HCT116 (cell line): ENCODE results near the gene BAIAP2L1. TPM values are rescaled to one million over a fixed set of nuclear protein-coding genes. Genes with fewer than 3 reads are reported as not detected.

Experiments used
- ATAC-seq: fragments of 200-7000 bp; cut with Tn5 transposase; 2 replicates; pipeline ENCODE4 v1.9.1; 2020; ENCODE audit warnings: mild to moderate bottlenecking, moderate library complexity
- BruUV-seq: library from RNA; stranded (reverse); fragments of 400-500 nt; replicated peaks from 2 replicates; lab custom pipeline; 2021; lab: Mats Ljungman, UMichigan
- CTCF ChIA-PET: fragments of 300-600 bp; sonication (Branson Sonifier 250); formaldehyde crosslinking; loops from one replicate; lab custom pipeline; 2021; ENCODE audit warnings: antibody characterized with exemption; lab: Charles Lee
- POLR2A ChIA-PET: fragments of 300-600, 350-600 bp; sonication (Branson Sonifier 250); formaldehyde crosslinking; loops from one replicate; lab custom pipeline; 2021; ENCODE audit warnings: antibody characterized with exemption; lab: Charles Lee
- RAD21 ChIA-PET, 2 experiments: fragments of 300-600 bp; sonication (Branson Sonifier 250); formaldehyde crosslinking; loops; one replicate each; lab custom pipeline; 2023; ENCODE audit warnings: low total read pairs in 2 of 2; ENCODE audit not compliant: uncharacterized antibody in 2 of 2, unreplicated experiment in 2 of 2, low non-redundant PET in 1 of 2; lab: Charles Lee
- DNase-seq: peaks from one replicate; pipeline ENCODE4 v3.0.0-alpha.2; 2010; ENCODE audit warnings: low read depth, low spot score
- H2AFZ ChIP-seq: fragments of 200-600 bp; shearing (Covaris generic), sonication (generic); 2 replicates; pipeline ENCODE4 v1.6.1; 2017; ENCODE audit warnings: low read depth, mixed run types, mixed read lengths, antibody characterized with exemption, low read length; ENCODE audit not compliant: poor library complexity, severe bottlenecking
- H3K27ac ChIP-seq: 2 replicates; pipeline ENCODE4 v1.5.1; 2012; ENCODE audit warnings: low read depth, low read length
- H3K27me3 ChIP-seq: fragments of 200-600 bp; sonication (generic); 2 replicates; pipeline ENCODE4 v1.6.1; 2016; ENCODE audit warnings: mixed run types, low read length, mixed read lengths; ENCODE audit not compliant: insufficient read depth
- H3K36me3 ChIP-seq, 2 experiments: fragments of 200-500 bp in 1 of 2; fragments of 200-600 bp in 1 of 2; sonication (Bioruptor generic) in 1 of 2; sonication (generic) in 1 of 2; 2 replicates each; pipeline versions ENCODE4 v1.5.1 to v1.6.1; 2014 to 2016; ENCODE audit warnings: low read length in 2 of 2, inconsistent platforms in 1 of 2, mixed read lengths in 1 of 2, mixed run types in 1 of 2; ENCODE audit not compliant: insufficient read depth in 2 of 2, control insufficient read depth in 1 of 2
- H3K4me1 ChIP-seq, 2 experiments: fragments of 200-600 bp in 1 of 2; sonication (generic) in 1 of 2; 2 replicates each; pipeline versions ENCODE4 v1.5.1 to v1.6.1; 2012 to 2017; ENCODE audit warnings: low read length in 2 of 2, inconsistent platforms in 1 of 2, mild to moderate bottlenecking in 1 of 2, mixed read lengths in 1 of 2, mixed run types in 1 of 2, moderate library complexity in 1 of 2; ENCODE audit not compliant: insufficient read depth in 2 of 2, control insufficient read depth in 1 of 2
- H3K4me2 ChIP-seq: fragments of 200-600 bp; sonication (generic); 2 replicates; pipeline ENCODE4 v1.6.1; 2017; ENCODE audit warnings: mixed run types, low read length, mixed read lengths
- H3K4me3 ChIP-seq, 2 experiments: fragments of 200-600 bp in 1 of 2; sonication (generic) in 1 of 2; replicated peaks in 1 of 2; 2 replicates each; pipeline ENCODE4 v1.5.1; 2011 to 2016; ENCODE audit warnings: low read length in 2 of 2, control low read depth in 1 of 2, low read depth in 1 of 2, mild to moderate bottlenecking in 1 of 2, mixed read lengths in 1 of 2, mixed run types in 1 of 2
- H3K79me2 ChIP-seq: fragments of 200-600 bp; sonication (generic); 2 replicates; pipeline ENCODE4 v1.6.1; 2017; ENCODE audit warnings: mild to moderate bottlenecking, mixed run types, low read length, moderate library complexity, mixed read lengths; ENCODE audit not compliant: insufficient read depth
- H3K9ac ChIP-seq: fragments of 200-600 bp; sonication (generic); 2 replicates; pipeline ENCODE4 v1.6.1; 2016; ENCODE audit warnings: low read length, mixed read lengths
- H3K9me2 ChIP-seq: fragments of 200-600 bp; sonication (generic), shearing (Covaris generic); 2 replicates; pipeline ENCODE4 v1.6.1; 2017; ENCODE audit warnings: mixed run types, mild to moderate bottlenecking, moderate library complexity; ENCODE audit not compliant: insufficient read depth
- H3K9me3 ChIP-seq, 2 experiments: fragments of 200-500 bp in 1 of 2; fragments of 200-600 bp in 1 of 2; sonication (Bioruptor generic) in 1 of 2; sonication (generic) in 1 of 2; 2 replicates each; pipeline ENCODE4 v1.6.1; 2014 to 2017; ENCODE audit warnings: low read length in 2 of 2, mixed read lengths in 2 of 2, inconsistent platforms in 1 of 2, low read depth in 1 of 2, mild to moderate bottlenecking in 1 of 2, mixed run types in 1 of 2, moderate library complexity in 1 of 2; ENCODE audit not compliant: control insufficient read depth in 1 of 2, insufficient read depth in 1 of 2
- H4K20me1 ChIP-seq: fragments of 200-600 bp; sonication (generic), shearing (Covaris generic); 2 replicates; pipeline ENCODE4 v1.6.1; 2017; ENCODE audit warnings: mixed run types, mild to moderate bottlenecking, moderate library complexity; ENCODE audit not compliant: insufficient read depth
- CBX3 ChIP-seq: IDR thresholded peaks from 2 replicates; pipeline ENCODE4 v1.6.1; 2012; ENCODE audit warnings: low read depth
- CEBPB ChIP-seq: IDR thresholded peaks from 2 replicates; pipeline ENCODE4 v1.6.1; 2012; ENCODE audit warnings: low read depth
- ELF1 ChIP-seq: IDR thresholded peaks from 2 replicates; pipeline ENCODE4 v1.6.1; 2012; ENCODE audit warnings: low read depth, borderline replicate concordance
- EZH2 ChIP-seq: fragments of 200-600 bp; sonication (generic); IDR thresholded peaks from 2 replicates; pipeline ENCODE4 v1.6.1; 2017; ENCODE audit warnings: antibody characterized with exemption, mixed run types
- JUND ChIP-seq: IDR thresholded peaks from 2 replicates; pipeline ENCODE4 v1.6.1; 2012
- POLR2A ChIP-seq: IDR thresholded peaks from 2 replicates; pipeline ENCODE4 v1.7.0; 2011; ENCODE audit warnings: borderline replicate concordance; ENCODE audit not compliant: insufficient read depth, insufficient read length; ENCODE audit errors: extremely low read depth
- POLR2AphosphoS5 ChIP-seq: IDR thresholded peaks from 2 replicates; pipeline ENCODE4 v1.6.1; 2011; ENCODE audit warnings: mild to moderate bottlenecking, low read depth, low read length, moderate library complexity
- RAD21 ChIP-seq: IDR thresholded peaks from 2 replicates; pipeline ENCODE4 v1.6.1; 2012; ENCODE audit warnings: low read depth, mild to moderate bottlenecking
- SP1 ChIP-seq: IDR thresholded peaks from 2 replicates; pipeline ENCODE4 v1.6.1; 2012; ENCODE audit warnings: low read depth
- SRF ChIP-seq: IDR thresholded peaks from 2 replicates; pipeline ENCODE4 v1.6.1; 2012; ENCODE audit warnings: low read depth
- YY1 ChIP-seq: IDR thresholded peaks from 2 replicates; pipeline ENCODE4 v1.6.1; 2011; ENCODE audit warnings: low read length, low read depth, moderate library complexity, mild to moderate bottlenecking; ENCODE audit not compliant: insufficient replicate concordance; ENCODE audit errors: extremely low read depth
- ZFX ChIP-seq: fragments of 450-650 bp; IDR thresholded peaks from 2 replicates; pipeline ENCODE4 v1.6.1; 2017
- ZNF274 ChIP-seq: fragments of 200-500 bp; sonication (Bioruptor generic); IDR thresholded peaks from 2 replicates; pipeline ENCODE4 v1.6.1; 2014; ENCODE audit warnings: mild to moderate bottlenecking, low read depth, low read length, inconsistent platforms
- intact Hi-C: fragments of 100-400 bp; cut with micrococcal nuclease; formaldehyde crosslinking; loops from 2 replicates; pipeline ENCODE4 v1.10.0; 2022
- total RNA-seq: library from RNA; stranded (reverse); gene quantifications from one replicate; pipeline ENCODE4 v1.2.1, GENCODE V29; 2021; ENCODE audit not compliant: unreplicated experiment
- TF ChIP-seq, protein P1 (sequence below): IDR thresholded peaks from 2 replicates; pipeline ENCODE4 v1.6.1; 2012; ENCODE audit warnings: low read depth
- TF ChIP-seq, protein P2 (sequence below): IDR thresholded peaks from 2 replicates; pipeline ENCODE4 v1.6.1; 2012

Gene BAIAP2L1
- total RNA-seq, 1 experiment from 2014 or later, result 61.2 TPM

DNA sequence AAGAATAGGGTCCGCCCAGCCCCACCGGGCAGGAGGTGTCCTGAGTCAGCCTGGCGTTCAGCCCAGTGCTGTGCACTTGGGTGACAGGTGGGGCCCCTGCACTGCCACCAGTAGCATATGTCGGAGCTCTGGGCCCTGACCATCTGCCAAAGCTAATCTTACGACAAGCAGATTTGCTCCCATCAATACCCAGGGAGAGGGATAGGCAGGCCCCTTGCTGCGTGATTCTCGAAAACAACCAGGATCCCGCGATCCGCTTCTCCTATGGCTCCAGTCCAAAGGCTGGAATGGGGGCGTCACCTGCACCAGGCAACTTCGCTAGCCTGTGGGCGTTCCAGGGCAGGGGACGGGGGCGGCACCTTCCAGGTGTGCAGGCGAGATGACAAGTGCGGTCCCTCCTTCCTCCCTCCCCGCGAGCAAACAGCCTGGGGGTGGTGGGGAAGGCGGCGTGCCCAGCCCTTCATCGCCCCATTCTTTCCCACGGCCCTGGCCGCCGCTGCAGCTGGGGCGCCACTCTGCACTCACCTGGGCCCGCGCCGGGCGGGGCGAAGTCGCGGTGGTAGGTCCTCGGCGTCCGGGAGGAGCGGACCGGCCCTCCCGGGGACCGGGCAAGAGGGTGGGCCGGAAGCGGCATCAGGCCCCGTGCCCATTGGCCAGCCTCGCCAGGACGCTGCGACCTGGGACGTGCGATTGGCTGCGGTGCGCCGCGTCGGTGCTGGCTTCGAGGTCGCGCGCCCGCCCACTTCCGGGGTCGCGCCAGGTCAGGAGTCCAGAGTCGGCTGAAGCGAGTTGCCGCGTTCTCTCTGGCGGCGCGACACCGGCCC, 149.1 kb downstream of the BAIAP2L1 start, which contains the start of gene TECPR1:
TECPR1 (minus strand) TSS at position 632 of the 824 bp plus-strand sequence. CDS start 6,086 bp downstream, outside the sequence.
- BruUV-seq, result no TSS peak
- intact Hi-C loops, result no loop called here

DNA sequence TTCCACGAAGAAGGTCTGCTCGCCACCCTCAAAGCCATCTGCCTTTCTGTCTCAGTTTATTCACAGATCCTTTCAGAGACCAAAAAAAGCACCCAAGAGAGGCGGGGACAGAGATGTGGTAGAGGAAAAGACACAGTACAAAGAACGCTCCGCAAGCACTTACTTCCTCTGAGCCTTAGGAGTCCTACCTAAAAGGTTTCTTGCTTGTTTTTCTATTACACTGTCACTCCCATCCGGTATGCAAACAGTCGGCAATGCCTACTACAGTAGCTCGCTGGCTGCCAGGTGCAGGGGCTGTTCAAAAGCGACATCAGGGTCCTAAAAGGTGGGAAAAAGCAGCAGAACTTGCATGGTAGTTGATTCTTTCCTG, 149.7 kb downstream of the BAIAP2L1 start:
- RAD21 ChIA-PET, result interaction anchor here in 1 of 2 experiments (0.7 kb wide), 1 partner anchor 17 kb away, joined by 3 read pairs; no protein-coding TSS in a partner anchor
- peak overlapping the region; percentile 99 for H3K4me2 ChIP-seq
- H3K9ac ChIP-seq, result peak overlapping the region; percentile 83
- no peaks in the 10 kb centered on the region for H3K9me3 ChIP-seq
- H3K4me1 ChIP-seq, result peaks cover 14 to 22% of the 10 kb centered on the region in 2 experiments
- H3K27ac ChIP-seq, result peak overlapping the region; percentile 70
- DNase-seq (no peak), ATAC-seq (no peak)
- H2AFZ ChIP-seq, result no peak overlapping the region
- POLR2A ChIA-PET, result no interaction called here
- no peaks in the 10 kb centered on the region for H3K27me3 ChIP-seq
- BruUV-seq, result no TSS peak
- peak overlapping the region; percentile 89 to 96 for H3K4me3 ChIP-seq
- CTCF ChIA-PET, result interaction anchor here (1.3 kb wide), 1 partner anchor 150 kb away, joined by 4 read pairs; the partner anchor contains the start of gene BAIAP2L1
- H3K79me2 ChIP-seq, result peaks cover 29% of the 10 kb centered on the region
- H3K9me2 ChIP-seq, result no peaks in the 10 kb centered on the region
- no peaks in the 10 kb centered on the region for H3K36me3 ChIP-seq
- intact Hi-C loops, result no loop called here
- H4K20me1 ChIP-seq, result no peaks in the 10 kb centered on the region
- TF ChIP-seq JUND (no peak), RAD21 (no peak), ZFX (no peak), EZH2 (no peak), SRF (no peak), SP1 (no peak), YY1 (no peak), CBX3 (no peak), CEBPB (no peak), POLR2A (no peak), ZNF274 (no peak), ELF1 (no peak)
- TF ChIP-seq, protein P1, sequence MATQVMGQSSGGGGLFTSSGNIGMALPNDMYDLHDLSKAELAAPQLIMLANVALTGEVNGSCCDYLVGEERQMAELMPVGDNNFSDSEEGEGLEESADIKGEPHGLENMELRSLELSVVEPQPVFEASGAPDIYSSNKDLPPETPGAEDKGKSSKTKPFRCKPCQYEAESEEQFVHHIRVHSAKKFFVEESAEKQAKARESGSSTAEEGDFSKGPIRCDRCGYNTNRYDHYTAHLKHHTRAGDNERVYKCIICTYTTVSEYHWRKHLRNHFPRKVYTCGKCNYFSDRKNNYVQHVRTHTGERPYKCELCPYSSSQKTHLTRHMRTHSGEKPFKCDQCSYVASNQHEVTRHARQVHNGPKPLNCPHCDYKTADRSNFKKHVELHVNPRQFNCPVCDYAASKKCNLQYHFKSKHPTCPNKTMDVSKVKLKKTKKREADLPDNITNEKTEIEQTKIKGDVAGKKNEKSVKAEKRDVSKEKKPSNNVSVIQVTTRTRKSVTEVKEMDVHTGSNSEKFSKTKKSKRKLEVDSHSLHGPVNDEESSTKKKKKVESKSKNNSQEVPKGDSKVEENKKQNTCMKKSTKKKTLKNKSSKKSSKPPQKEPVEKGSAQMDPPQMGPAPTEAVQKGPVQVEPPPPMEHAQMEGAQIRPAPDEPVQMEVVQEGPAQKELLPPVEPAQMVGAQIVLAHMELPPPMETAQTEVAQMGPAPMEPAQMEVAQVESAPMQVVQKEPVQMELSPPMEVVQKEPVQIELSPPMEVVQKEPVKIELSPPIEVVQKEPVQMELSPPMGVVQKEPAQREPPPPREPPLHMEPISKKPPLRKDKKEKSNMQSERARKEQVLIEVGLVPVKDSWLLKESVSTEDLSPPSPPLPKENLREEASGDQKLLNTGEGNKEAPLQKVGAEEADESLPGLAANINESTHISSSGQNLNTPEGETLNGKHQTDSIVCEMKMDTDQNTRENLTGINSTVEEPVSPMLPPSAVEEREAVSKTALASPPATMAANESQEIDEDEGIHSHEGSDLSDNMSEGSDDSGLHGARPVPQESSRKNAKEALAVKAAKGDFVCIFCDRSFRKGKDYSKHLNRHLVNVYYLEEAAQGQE, result no peak
- TF ChIP-seq, protein P2, sequence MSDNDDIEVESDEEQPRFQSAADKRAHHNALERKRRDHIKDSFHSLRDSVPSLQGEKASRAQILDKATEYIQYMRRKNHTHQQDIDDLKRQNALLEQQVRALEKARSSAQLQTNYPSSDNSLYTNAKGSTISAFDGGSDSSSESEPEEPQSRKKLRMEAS, result no peak

More for the DNA sequence above, 149.1 kb downstream of the BAIAP2L1 start, which contains the start of gene TECPR1:
- H3K36me3 ChIP-seq, result no peaks in the 10 kb centered on the region
- TF ChIP-seq POLR2AphosphoS5, result peak; percentile 62
- TF ChIP-seq POLR2A, result peak; percentile 20
- TF ChIP-seq CEBPB, result no peak
- RAD21 ChIA-PET, result interaction anchor here in 1 of 2 experiments (0.7 kb wide), 1 partner anchor 17 kb away, joined by 3 read pairs; no protein-coding TSS in a partner anchor
- H4K20me1 ChIP-seq, result no peaks in the 10 kb centered on the region
- H3K9me3 ChIP-seq, result no peaks in the 10 kb centered on the region
- peak; percentile 84 for DNase-seq
- peak within 1 kb of the TSS; percentile 89 to 96 for H3K4me3 ChIP-seq
- peak within 1 kb of the TSS; percentile 70 for H3K27ac ChIP-seq
- peaks cover 31% of the 10 kb centered on the region for H3K79me2 ChIP-seq
- ATAC-seq, result peak; percentile 98
- peak within 1 kb of the TSS; percentile 99 for H3K4me2 ChIP-seq
- H2AFZ ChIP-seq, result no peak within 1 kb of the TSS
- POLR2A ChIA-PET, result no interaction called here
- H3K27me3 ChIP-seq, result no peaks in the 10 kb centered on the region
- no peaks in the 10 kb centered on the region for H3K9me2 ChIP-seq
- H3K4me1 ChIP-seq, result peaks cover 14 to 22% of the 10 kb centered on the region in 2 experiments
- peak within 1 kb of the TSS; percentile 83 for H3K9ac ChIP-seq
- CTCF ChIA-PET, result no interaction called here
